IPS-18a (cell line): ENCODE measurements around the gene FAM162B.

Experiments used
- H3K27ac ChIP-seq: one replicate; pipeline ENCODE4 v1.5.1; 2013; ENCODE audit warnings: low read length
- H3K27me3 ChIP-seq: one replicate; pipeline ENCODE4 v1.6.1; 2013; ENCODE audit warnings: mild to moderate bottlenecking, low read length; ENCODE audit not compliant: control insufficient read depth, insufficient read depth
- H3K36me3 ChIP-seq: one replicate; pipeline ENCODE4 v1.6.1; 2013; ENCODE audit warnings: low read depth, low read length; ENCODE audit not compliant: control insufficient read depth
- H3K4me1 ChIP-seq: one replicate; pipeline ENCODE4 v1.6.1; 2013; ENCODE audit warnings: low read depth, low read length; ENCODE audit not compliant: control insufficient read depth
- H3K4me3 ChIP-seq: one replicate; pipeline ENCODE4 v1.5.1; 2013; ENCODE audit warnings: low read length
- H3K9ac ChIP-seq: one replicate; pipeline ENCODE4 v1.6.1; 2013; ENCODE audit warnings: mild to moderate bottlenecking, low read length, moderate library complexity
- H3K9me3 ChIP-seq: one replicate; pipeline ENCODE4 v1.6.1; 2013; ENCODE audit warnings: low read depth, low read length; ENCODE audit not compliant: control insufficient read depth

The FAM162B gene

DNA sequence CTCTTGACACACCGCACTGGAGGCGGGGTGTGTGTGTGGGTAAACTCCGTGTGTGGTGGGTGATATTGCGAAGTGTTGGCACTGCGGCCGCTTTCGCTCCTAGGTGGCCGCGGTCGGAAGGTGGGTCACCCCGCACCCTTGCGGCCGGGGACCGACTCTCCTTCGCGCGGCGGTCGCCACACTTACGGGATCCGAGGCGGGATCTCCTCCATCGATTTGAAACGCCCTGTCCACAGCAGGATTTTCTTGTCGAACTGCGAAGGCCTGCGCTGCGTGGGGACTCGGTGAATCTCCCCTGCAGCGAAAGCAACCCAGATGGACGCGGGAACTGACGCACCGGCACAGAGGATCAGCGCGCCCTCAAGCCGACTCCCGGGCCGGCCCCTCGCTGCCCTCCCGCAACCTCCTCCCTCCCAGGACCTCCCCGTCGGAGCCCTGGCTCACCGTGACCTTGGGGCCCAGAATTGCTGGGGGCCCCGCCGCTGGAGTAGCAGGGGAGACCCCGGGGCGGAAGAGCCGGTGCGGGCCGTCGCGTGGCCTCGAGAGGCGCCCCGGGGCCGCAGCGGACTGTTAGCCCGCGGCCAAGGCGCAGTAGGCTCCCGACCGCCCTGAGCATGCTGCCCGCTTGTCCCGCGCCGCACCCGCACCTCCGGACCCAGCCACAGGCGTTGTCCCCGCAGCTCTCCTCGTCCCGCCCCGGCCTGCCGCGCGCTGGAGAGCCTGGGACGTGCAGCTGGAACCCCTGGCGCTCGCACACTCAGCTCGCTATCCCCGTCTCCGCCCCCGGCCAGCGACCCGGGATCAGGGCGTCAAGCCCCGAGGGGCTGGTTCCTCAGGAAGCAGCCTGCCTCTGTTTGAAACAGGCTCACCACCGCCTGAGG, at the start of gene FAM162B:
Gene FAM162B (minus strand): TSS at position 759 of the 881 bp plus-strand sequence. CDS start 143 bp downstream, at position 616.
- Histone ChIP-seq H3K27me3 (peaks cover 49% of the 10 kb centered on the region), H3K36me3 (no peaks in the 10 kb centered on the region), H3K9ac (no peak within 1 kb of the TSS), H3K9me3 (no peaks in the 10 kb centered on the region), H3K27ac (no peak within 1 kb of the TSS), H3K4me3 (peak within 1 kb of the TSS; percentile 53), H3K4me1 (peaks cover 7% of the 10 kb centered on the region)

DNA sequence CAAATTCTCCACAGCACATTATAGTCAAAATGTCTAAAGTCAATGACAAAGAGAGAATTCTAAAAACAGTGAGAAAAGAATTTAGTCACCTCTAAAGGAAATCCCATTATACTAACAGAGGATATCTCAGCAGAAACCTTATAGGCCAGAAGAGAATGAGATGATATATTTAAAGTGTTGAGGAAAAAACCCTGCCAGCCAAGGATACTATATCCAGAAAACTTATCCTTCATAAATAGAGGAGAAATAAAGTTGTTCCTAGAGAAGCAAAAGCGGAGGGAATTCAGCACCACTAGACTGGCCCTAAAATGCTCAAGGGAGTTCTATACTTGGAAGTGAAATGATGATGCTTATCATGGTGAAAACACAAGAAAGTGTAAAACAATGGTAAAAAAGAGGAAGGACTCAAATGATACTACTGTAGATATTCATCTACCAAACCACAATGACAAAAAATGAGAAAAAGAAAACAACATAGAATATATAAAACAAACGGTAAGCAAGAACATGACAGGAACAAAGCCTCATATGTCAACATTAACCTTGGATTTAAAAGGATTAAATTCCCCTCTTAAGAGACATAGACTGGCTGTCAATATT, 46.6 kb upstream of the FAM162B start:
- Histone ChIP-seq H3K27ac (no peak overlapping the region), H3K27me3 (no peaks in the 10 kb centered on the region), H3K9me3 (no peaks in the 10 kb centered on the region), H3K4me1 (no peaks in the 10 kb centered on the region), H3K9ac (no peak overlapping the region), H3K4me3 (no peak overlapping the region), H3K36me3 (no peaks in the 10 kb centered on the region)

DNA sequence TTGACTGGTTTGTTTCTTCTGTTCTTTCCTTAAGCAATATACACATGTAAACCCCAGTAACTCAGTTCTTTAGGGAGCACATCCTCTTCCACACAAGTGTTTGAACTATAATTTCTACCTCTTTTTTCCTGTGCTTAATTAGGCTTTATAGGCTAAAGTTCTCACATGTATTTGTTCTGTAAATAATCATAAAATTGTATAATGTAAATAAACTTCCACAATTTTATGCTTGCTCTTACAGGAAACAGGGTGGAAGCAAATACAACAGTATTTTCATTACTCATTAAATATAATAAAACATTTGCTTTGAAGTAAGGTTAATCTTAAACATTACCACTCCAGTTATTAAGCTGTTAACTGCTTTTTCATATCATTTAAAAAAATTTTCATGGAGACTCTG, 36.5 kb upstream of the FAM162B start:
- Histone ChIP-seq H3K27ac (no peak overlapping the region), H3K27me3 (no peaks in the 10 kb centered on the region), H3K4me1 (peaks cover 8% of the 10 kb centered on the region), H3K36me3 (no peaks in the 10 kb centered on the region), H3K9me3 (no peaks in the 10 kb centered on the region), H3K4me3 (no peak overlapping the region), H3K9ac (no peak overlapping the region)

DNA sequence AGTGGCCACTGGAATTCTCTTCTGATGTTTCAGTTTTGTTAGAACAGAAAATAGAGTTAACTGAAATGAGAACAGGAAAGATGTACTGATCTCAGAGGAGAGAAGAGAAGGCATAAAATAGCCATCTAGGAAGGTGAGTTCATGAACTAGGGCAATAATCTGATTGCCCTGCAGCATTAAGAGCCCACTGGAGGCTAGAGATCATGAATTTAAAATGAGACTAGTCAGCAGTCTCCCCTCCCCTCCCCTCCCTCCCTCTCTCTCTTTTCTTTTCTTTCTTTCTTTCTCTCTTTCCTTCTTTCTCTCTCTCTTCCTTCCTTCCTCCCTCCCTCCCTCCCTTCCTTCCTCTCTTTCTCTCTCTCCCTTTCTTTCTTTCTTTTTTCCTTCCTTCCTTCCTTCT, 34.4 kb upstream of the FAM162B start:
- Histone ChIP-seq H3K36me3 (no peaks in the 10 kb centered on the region), H3K9me3 (no peaks in the 10 kb centered on the region), H3K9ac (no peak overlapping the region)

DNA sequence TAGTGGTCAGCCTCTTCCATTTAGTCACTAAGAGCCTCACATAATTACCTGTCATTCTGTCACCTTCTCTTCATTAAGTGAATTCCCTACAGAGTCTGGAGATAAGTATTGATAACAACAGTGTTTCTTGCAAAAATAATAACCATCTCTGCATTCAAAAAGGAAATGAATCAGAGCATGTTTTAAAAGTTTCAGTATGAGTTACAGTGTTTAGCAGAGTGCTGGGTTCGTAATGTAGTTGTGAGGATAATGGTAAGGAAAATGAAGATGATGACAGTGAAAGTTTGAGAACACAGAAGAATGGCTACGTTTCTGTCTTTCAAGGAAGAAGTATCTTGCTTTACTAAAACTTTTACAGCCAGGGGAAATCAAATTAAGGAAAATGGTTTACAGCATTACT, 32.1 kb upstream of the FAM162B start:
- H3K9me3 ChIP-seq, result no peaks in the 10 kb centered on the region
- no peaks in the 10 kb centered on the region for H3K36me3 ChIP-seq
- no peaks in the 10 kb centered on the region for H3K4me1 ChIP-seq
- no peak overlapping the region for H3K9ac ChIP-seq
- H3K4me3 ChIP-seq, result no peak overlapping the region
- no peaks in the 10 kb centered on the region for H3K27me3 ChIP-seq
- no peak overlapping the region for H3K27ac ChIP-seq

More for the DNA sequence above, 34.4 kb upstream of the FAM162B start:
- H3K4me1 ChIP-seq, result peaks cover 8% of the 10 kb centered on the region
- no peak overlapping the region for H3K4me3 ChIP-seq
- H3K27ac ChIP-seq, result no peak overlapping the region
- H3K27me3 ChIP-seq, result no peaks in the 10 kb centered on the region

DNA sequence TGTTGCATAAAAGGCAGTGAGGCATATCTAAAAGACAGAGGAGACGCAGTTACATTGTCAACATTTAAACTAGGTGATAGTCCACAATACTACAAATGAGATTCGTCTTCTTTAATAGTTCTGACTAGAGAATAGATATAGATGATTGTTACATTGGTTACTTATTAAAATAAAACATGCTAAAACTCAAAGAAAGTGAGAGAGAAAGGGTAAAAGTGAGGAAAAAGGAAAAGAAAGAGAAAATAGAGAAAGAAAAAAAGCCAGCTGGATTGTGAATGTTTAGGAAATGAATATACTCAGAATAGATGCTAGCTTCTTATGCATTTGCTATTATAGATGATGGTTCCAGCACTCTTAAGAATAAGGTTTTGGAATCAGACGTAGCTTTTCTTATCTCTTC, 27.7 kb upstream of the FAM162B start:
- Histone ChIP-seq H3K4me3 (no peak overlapping the region), H3K9me3 (no peaks in the 10 kb centered on the region), H3K27me3 (no peaks in the 10 kb centered on the region), H3K9ac (no peak overlapping the region), H3K27ac (no peak overlapping the region), H3K4me1 (no peaks in the 10 kb centered on the region), H3K36me3 (no peaks in the 10 kb centered on the region)

DNA sequence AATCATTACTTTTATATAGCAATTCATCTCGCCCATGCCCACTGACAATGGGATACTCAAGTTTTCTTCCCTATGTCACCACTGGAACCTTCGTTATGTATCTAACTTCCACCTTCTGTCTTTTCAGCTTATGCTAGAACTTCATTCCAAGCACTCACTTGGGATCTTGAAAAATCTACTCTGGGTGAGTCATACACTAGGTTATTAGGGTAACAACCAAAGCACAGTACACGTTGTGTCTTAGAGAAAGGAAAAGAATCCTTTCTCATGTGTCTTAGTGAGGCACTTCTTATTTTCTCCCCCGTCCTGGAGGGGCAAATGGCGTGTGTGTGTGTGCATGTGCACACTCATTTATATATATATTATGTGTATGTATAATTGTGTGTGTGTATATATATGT, 18.3 kb upstream of the FAM162B start:
- Histone ChIP-seq H3K9ac (no peak overlapping the region), H3K36me3 (no peaks in the 10 kb centered on the region), H3K4me1 (no peaks in the 10 kb centered on the region), H3K4me3 (no peak overlapping the region), H3K9me3 (no peaks in the 10 kb centered on the region), H3K27ac (no peak overlapping the region), H3K27me3 (no peaks in the 10 kb centered on the region)

DNA sequence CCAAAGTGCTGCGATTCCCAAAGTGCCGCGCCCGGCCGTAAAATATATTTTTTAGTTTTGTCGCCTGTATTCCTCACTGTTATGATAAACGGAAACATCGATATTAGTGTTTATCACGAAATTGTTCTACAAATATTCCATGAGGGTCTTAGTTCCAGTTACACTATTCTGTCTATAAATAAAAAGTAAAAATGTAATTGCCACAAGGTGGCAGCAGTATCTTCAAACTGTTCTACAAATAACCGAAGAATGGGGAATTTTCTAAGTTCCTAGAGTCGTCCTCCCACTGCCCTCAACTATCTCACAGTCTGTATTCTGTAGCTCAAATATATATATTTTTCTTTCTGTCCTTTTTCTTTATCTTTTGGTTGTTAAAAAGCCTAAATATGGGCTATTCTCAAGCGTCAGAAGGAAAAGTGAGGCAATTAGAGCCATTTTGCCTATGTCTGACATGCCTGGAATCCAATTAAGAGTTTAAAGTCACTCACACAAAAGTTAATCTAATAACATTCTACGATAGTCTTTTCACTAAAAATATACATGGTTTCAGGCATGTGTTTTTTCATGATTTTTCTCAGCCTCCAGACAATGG, 14.2 kb upstream of the FAM162B start:
- H3K36me3 ChIP-seq, result no peaks in the 10 kb centered on the region
- H3K9ac ChIP-seq, result no peak overlapping the region
- no peaks in the 10 kb centered on the region for H3K4me1 ChIP-seq
- H3K27ac ChIP-seq, result no peak overlapping the region
- H3K4me3 ChIP-seq, result no peak overlapping the region
- H3K27me3 ChIP-seq, result no peaks in the 10 kb centered on the region
- no peaks in the 10 kb centered on the region for H3K9me3 ChIP-seq

DNA sequence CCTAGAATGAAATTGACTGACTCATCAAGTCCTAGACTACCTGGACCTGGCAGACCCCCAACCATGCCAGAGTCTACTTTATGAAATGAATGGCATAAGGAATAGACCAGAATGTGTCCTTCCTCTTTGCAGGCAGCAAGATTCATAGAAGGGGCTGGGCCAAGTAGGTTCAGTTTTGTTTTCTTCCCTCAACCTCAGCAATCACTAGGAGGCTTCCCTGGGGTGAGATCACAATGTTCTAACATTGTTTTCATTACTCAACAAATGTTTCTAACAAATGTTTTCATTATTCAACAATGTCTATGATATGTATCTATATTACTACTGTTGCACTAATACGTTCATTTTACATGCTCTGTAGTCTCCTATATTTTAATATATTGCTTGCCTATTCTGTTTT, 8.4 kb upstream of the FAM162B start:
- Histone ChIP-seq H3K36me3 (no peaks in the 10 kb centered on the region), H3K9me3 (no peaks in the 10 kb centered on the region), H3K27ac (no peak overlapping the region), H3K4me3 (no peak overlapping the region), H3K4me1 (no peaks in the 10 kb centered on the region), H3K27me3 (no peaks in the 10 kb centered on the region), H3K9ac (no peak overlapping the region)

DNA sequence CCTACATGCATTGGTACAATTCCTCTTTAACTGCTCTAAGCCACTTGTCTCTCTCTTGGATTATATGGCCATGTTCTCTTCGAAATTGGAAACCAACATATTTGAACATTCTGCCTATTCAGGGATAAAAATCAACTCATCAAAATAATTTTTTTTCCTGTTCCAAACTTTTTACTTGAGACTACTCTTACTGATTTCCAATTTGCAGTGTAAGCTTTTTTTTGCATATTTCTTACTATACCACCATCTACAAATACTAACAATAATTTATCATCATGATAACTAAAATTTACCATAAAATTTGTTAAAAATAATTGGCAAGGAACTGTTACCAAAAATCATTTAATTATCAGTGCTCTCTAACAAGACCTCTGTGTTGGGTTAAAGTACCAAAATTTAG, 6.9 kb upstream of the FAM162B start:
- H3K4me1 ChIP-seq, result no peaks in the 10 kb centered on the region
- no peak overlapping the region for H3K27ac ChIP-seq
- H3K4me3 ChIP-seq, result no peak overlapping the region
- H3K9me3 ChIP-seq, result no peaks in the 10 kb centered on the region
- no peak overlapping the region for H3K9ac ChIP-seq
- H3K36me3 ChIP-seq, result no peaks in the 10 kb centered on the region
- peaks cover 4% of the 10 kb centered on the region for H3K27me3 ChIP-seq

DNA sequence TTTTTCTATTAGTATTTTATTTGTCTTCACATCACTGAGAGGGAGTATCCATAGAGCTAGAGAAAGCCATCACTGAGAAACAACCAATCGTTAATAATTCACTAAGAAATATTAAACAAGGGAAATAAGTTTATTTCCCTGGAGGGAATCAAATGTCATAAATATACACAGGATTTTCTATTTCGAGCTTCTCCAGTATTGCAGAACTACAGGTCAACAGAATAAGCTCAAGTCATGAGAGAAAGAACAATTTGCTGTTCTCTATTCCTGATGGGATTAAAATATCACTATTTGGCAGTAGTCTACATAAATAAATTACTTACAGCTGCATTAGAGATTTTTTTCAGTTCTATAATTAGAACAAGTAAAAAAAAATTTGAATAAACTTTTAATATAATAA, 2.2 kb upstream of the FAM162B start:
- Histone ChIP-seq H3K9me3 (no peaks in the 10 kb centered on the region), H3K4me1 (no peaks in the 10 kb centered on the region), H3K4me3 (no peak overlapping the region)

More for the DNA sequence above, 2.2 kb upstream of the FAM162B start:
- Histone ChIP-seq H3K9ac (no peak overlapping the region), H3K27ac (no peak overlapping the region), H3K27me3 (peaks cover 49% of the 10 kb centered on the region), H3K36me3 (no peaks in the 10 kb centered on the region)
